GM18870 (cell line): ENCODE data around the gene GLOD5.

Source experiments
- ATAC-seq: cut with Tn5 transposase; IDR thresholded peaks from one replicate; pipeline ENCODE4 v1.9.1; 2021; ENCODE audit warnings: moderate library complexity; ENCODE audit not compliant: unreplicated experiment

GLOD5 gene

GRCh38 chrX:48761674-48762471 lies at the start of gene GLOD5:
GLOD5 (plus strand) TSS chrX:48761747; CDS start chrX:48761791, 44 bp downstream.
- no peak for ATAC-seq

DNA sequence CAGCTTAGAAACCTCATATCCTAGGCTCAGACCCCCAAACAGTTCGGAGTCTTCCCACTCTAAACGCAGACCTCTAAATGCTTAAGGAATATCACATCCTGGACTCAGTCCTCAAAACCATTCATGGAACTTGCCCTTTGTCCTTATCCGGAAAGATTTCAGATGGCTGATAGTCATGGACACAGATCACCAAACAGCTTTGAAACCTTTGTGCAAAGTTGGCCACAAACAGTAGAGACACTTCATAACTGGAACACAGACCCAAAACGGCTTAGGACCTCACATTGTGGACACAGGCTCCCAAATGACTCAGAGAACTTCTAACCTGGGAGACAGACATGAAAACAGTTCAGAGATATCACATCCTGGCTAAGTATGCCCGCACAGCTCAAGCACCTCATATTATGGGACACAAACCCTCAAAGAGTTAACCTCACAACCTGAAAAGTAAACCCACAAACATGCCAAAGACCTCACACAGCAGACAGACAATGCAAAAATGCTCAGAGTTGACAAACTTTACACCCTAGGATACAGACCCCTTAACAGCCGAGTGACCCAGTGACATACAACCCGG lies 49.5 kb upstream of the GLOD5 start:
- ATAC-seq = no peak

GRCh38 chrX:48713847-48714246 lies 47.7 kb upstream of the GLOD5 start:
- no peak for ATAC-seq

DNA sequence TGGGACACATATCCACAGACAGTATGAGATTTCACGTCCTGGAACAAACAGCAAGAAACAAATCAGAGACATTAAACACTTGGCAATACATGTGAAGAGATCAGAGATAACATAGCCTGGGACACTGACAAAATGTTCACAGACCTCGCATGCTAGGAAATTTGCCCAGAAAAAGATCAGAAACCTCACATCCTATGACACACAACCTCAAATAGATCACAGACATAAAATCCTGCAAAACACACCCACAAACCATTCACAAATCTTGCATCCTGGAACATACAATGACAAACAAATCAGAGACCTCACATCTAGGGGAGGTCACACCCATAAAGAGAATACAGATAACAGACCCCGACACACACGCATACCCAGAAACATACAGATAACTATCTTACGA lies 47.0 kb upstream of the GLOD5 start:
- ATAC-seq = no peak

DNA sequence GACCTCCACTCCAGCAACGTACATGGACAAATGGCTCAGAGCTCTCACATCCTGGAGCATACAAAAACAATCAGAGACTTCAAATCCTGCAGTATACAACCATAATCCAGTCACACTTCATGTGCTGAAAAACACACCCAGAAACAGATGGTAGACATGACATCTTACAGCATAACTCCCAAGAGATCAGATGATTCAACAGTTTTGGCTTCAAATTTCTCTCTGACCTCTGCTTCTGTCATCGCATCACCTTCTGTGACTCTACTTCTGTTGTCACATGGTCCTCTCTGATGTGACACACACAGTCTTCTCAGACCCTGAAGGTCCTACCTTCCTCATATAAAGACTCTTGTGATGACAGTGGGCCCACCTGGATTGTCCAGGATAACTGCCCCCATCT lies 46.5 kb upstream of the GLOD5 start:
- no peak for ATAC-seq

DNA sequence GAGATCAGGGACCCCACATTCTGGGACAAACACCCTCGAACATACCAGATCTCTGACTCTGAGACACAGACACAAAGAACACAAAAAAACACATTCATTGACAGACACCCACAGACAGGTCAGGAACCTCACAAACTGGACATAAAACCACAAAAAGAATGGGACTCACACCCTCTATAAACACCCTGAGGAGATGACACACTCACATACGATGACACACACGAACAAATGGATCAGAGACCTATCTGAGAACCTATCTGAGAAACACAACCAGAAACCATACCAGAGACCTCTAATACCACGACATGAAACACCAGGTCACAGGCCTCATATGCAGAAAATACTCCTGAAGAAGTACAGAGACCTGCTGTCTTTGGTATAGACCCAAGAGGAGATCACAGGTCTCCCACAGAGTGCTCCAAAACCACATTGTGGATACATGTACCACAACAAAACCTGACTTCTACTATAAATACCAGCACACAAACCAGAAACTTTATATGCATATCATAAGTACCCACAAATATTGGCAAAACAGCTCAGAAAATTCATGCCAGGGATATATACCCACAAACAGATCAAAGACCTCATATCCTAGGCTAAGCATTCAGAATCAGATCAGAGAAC lies 45.6 kb upstream of the GLOD5 start:
- no peak for ATAC-seq

DNA sequence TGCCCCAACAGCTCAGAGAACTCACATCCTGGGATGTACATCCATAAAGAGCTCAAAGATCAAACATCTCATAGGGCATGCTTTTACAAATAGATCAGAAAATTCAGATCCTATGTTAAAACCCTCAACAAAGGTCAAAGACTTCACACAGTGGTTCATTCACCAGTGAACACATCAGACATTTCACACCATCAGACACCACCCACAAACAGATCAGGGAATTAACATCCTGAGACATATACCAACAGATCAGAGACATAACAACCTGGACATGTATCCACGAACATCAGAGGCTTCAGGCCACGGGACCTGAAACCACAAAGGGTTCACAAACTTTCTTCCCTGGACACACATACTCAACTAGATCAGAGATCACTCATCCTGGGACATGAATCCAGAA lies 41.6 kb upstream of the GLOD5 start:
- ATAC-seq = no peak

GRCh38 chrX:48720577-48721250 lies 40.8 kb upstream of the GLOD5 start:
- ATAC-seq = no peak

GRCh38 chrX:48721916-48722315 lies 39.6 kb upstream of the GLOD5 start:
- ATAC-seq = no peak

- ATAC-seq = no peak
These were observed 35.0 kb upstream of the GLOD5 start for GRCh38 chrX:48726596-48726995.

DNA sequence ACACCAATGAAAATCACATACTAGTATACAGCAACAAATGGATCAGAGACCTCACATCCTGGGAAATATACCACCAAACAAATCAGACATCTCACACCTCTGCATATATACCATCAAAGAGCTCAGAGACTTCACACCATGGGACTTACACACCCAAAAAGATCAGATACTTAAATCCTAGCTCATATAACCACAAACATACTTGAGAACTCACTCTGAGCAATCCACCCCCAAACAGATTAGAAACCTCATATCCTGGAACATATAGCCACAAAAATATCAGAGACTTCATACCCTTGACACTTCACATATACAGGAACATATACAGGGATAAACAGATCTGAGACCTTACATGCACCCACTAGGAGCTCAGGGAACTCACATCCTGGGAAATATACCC lies 32.9 kb upstream of the GLOD5 start:
- ATAC-seq = no peak

DNA sequence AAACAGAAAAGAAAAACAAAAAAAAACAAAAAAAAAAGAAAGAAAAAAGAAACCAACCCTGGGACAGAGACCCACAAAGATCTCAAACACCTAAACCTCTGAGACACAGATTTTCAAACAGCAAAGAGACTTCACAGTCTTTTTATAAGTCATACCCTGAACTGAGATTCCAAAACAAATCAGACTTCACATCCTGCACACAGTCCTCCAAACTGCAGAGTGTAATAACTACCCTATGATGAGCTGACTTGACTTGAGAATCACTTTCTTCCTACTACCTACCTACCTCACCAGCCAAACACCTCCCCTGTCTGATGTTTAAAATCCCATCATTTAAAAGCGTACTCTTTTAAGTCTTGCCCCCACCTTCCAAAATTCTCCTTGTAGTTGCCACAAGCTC lies 25.2 kb upstream of the GLOD5 start:
- no peak for ATAC-seq

GRCh38 chrX:48736878-48737212 lies 24.7 kb upstream of the GLOD5 start:
- no peak for ATAC-seq

- peak; percentile 98 for ATAC-seq
These were observed 24.2 kb upstream of the GLOD5 start for GRCh38 chrX:48737213-48737938.

- no peak for ATAC-seq
These were observed 23.6 kb upstream of the GLOD5 start for GRCh38 chrX:48737940-48738339.

DNA sequence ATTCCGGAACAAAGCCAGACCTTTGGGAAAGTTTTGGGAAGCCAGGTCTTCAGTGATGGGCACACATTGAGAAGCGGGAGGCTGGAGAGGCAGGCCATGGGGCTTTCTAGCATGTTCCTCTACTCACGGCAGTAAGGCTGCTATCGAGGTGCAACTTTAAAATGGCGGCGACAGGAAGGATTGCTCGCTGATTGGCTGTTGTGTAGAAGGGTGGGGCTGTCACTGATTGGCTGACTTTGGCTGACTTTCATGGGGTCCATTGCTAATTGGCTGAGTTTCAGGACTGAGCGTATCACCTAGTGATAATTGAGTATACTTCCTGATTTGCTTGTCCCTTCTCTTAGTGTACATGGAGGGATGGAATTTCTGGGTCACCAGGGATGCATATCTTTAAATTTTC lies 19.7 kb upstream of the GLOD5 start:
- ATAC-seq = no peak

- ATAC-seq = no peak
These were observed 16.3 kb upstream of the GLOD5 start for GRCh38 chrX:48745222-48745621.

DNA sequence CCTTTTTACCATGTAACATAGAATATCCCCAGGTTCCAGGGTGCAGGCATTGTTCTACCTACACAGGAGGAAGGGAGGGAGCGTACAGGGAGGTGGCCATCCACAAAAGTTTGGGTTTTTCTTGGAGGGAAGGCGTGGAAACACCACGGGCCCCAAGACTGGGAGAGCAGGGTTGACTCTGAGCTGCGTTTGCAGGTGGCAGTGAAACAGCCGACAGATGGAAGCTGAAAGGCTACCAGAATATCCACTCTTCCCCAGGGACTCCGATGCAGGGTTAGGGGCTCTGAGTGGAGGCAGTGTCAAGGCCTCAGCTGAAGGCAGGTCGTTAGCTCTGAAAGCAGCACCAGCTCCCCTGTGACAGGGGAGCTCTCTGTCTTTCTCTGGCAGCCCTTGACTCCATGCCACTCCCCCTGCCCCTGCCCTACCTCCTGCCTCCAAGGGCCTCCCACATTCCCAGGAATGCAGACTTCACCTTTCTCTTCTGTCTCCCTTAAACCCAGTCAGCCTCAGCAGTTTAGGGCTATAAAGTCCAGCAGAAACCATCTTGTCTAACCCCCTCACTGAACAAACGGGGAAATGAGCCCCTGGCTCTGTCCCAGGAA lies 14.0 kb upstream of the GLOD5 start:
- ATAC-seq = no peak

DNA sequence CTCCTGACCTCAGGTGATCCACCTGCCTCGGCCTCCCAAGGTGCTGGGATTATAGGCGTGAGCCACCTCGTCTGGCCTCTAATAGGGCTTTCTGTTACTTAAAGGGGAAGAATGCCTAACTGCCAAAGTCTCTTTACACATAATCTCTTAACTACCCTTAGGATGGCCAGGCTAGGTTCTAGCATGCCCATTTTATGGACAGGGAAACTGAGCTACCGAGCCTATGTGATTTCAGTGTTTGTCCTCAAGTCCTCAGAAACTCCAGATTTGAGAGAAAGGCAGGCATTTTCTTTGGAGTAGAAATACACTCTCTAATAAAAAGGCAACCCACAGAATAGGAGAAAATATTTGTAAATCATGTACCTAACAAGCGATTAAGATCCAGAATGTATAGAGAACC lies 12.4 kb upstream of the GLOD5 start:
- ATAC-seq = no peak

DNA sequence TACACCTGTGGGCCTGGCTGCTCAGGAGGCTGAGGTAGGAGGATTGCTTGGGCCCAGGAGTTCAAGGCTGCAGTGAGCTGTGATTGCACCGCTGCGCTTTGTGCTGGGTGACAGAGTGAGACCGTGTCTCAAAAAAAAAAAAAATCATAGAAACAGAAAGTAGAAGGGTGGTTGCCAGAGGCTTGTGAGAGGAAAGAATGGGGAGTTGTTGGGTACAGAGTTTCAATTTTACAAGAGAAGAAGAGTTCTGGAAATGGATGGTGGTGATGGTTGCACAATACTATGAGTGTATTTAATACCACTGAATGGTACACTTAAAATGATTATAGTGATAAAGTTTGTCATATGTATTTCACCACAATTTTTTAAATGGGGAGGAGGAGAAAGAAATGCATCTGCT lies 10.2 kb upstream of the GLOD5 start:
- no peak for ATAC-seq

DNA sequence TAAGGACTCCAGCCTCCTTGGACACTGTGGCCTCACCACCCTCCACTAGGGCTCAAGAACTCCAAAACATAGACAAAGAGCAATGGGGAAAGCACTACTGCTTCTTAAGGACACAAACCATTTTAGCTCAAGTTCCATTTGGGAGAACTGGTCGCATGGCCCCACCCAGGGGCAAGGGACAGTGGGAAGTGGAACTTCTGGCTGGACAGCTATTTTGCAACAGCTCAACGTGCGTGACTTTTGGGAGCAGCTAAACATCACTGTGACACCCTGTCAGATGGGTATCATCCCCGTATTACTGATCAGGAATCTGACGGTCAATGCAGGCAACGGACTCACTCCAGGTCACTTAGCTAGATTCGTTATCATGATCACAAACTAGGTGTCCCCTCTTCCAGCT lies 9.0 kb upstream of the GLOD5 start:
- ATAC-seq = no peak
